GM12875 (cell line): ENCODE results near the gene PDS5B.

Source experiments
- H3K4me3 ChIP-seq: one replicate; pipeline ENCODE4 v1.5.1; 2011; ENCODE audit warnings: low read depth, low read length, control low read depth
- TF ChIP-seq, protein P1 (sequence below): IDR thresholded peaks from 2 replicates; pipeline ENCODE4 v1.5.1; 2011; ENCODE audit warnings: low read depth, mild to moderate bottlenecking, control low read depth, inconsistent platforms, low read length, moderate library complexity, borderline replicate concordance; ENCODE audit not compliant: insufficient read depth

The PDS5B gene

DNA sequence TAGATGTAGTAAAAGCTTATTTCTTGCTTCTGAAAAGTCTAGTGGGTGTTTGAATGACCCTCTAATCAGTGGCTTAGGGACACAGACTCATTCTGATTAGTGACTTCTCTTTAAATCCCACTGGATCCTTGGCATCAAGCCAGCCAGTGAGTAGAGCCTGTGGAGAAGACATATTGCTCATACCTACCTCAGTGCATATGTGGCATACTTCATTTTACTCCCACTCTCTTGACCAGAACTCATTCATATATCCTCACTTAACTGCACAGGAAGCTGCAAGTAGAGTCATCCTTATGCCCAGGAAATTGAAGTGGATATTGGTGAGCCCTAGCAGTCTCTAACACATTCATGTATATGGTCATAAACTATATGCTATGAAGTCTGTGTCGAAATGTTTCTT lies 148.3 kb downstream of the PDS5B start:
- no peak overlapping the region for H3K4me3 ChIP-seq
- TF ChIP-seq, protein P1, sequence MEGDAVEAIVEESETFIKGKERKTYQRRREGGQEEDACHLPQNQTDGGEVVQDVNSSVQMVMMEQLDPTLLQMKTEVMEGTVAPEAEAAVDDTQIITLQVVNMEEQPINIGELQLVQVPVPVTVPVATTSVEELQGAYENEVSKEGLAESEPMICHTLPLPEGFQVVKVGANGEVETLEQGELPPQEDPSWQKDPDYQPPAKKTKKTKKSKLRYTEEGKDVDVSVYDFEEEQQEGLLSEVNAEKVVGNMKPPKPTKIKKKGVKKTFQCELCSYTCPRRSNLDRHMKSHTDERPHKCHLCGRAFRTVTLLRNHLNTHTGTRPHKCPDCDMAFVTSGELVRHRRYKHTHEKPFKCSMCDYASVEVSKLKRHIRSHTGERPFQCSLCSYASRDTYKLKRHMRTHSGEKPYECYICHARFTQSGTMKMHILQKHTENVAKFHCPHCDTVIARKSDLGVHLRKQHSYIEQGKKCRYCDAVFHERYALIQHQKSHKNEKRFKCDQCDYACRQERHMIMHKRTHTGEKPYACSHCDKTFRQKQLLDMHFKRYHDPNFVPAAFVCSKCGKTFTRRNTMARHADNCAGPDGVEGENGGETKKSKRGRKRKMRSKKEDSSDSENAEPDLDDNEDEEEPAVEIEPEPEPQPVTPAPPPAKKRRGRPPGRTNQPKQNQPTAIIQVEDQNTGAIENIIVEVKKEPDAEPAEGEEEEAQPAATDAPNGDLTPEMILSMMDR, result no peak

DNA sequence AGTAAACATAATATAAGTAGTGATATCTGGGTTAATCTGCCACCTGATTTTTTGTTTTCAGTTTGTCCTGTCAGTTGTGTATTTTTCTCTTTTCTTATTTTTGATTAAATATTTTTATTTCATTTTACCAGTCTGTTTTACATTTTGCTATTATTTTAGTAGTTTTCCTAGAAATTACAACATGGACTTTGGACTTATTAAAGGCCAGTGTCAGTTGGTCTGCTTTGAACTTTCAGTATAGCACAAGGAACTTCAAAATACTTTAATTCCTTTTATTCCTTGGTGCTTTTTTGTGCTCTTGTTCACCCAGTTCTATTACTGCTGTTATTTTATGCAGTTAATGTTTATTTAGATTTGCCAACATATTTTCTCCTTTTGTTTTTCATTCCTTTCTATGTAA lies 149.6 kb downstream of the PDS5B start:
- TF ChIP-seq, protein P1, result no peak
- no peak overlapping the region for H3K4me3 ChIP-seq

DNA sequence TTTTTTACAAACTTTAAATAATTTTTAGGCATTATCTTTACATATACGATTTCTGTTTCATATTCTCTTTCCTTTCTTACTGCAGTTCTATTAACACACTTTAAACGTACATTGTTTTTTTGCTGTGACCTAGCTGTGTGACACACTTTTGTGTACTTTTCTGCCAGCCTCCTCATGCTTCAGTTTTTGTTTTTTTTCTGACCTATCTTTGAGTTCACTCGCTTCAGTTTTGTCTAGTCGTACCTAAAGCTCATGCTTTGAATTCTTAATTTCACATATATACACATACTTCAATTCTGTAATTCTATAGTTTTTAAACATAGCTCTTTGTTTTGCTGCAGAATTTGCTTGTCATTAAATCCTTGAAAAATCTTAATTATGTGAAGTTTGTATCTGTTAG lies 150.4 kb downstream of the PDS5B start:
- H3K4me3 ChIP-seq, result no peak overlapping the region
- TF ChIP-seq, protein P1, result no peak

DNA sequence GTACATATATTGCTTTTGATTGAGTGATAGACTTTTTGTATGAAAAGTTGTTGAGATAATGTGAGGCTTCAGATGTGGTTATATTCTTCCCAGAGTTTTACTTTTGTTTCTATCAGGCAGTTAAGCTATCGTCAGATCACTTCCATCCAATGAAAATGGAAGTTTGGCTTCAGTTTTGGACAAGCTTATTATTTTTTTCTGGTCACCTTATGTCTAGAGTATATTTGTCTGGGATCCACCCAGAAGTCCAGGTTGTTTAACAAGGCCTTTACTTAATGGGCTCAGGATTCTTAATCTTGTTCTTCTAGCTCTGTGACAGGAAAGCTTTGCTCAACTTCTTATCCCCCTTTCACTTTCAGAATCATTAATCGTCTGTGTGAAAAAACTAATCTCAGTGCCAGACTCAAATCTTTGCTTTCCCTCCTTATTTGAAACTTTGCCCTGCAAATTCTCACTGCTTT lies 150.9 kb downstream of the PDS5B start:
- H3K4me3 ChIP-seq, result no peak overlapping the region
- TF ChIP-seq, protein P1, result no peak

DNA sequence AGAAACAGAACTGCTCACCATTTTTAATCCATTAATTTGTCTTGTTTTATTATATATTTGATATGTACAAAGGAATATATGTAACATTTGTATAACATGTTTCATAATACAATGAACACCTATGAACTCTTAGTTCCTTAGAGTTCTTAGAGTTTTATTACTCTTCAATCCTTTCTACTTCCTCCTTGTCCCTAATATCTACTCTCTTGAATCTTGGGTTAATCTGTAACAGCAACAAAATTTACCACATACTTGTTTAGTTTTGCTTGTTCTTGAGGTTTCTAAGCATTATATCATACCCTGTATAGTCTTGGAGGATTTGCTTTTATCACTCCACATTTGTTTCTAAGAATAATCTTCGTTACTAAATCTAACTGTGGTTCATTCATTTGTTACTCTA lies 151.4 kb downstream of the PDS5B start:
- H3K4me3 ChIP-seq, result no peak overlapping the region

DNA sequence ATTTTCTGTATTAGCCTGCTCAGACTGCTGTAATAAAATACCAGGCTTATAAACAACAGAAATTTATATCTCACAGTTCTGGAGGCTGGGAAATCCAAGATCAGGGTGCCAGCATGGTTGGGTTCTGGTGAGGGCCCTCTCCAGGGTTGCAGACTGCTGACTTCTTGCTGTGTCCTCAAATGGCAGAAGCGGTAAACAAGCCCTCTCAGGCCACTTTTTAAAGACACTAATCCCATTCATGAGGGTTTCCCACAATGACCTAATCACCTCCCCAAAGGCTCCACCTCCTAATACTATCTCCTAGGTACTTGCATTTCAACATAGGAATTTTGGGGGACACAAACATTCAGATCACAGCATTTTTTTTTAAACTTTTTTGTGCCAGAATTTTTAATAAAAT lies 159.3 kb downstream of the PDS5B start:
- TF ChIP-seq, protein P1, result no peak
- no peak overlapping the region for H3K4me3 ChIP-seq

More for the DNA sequence above, 151.4 kb downstream of the PDS5B start:
- TF ChIP-seq, protein P1, result no peak

DNA sequence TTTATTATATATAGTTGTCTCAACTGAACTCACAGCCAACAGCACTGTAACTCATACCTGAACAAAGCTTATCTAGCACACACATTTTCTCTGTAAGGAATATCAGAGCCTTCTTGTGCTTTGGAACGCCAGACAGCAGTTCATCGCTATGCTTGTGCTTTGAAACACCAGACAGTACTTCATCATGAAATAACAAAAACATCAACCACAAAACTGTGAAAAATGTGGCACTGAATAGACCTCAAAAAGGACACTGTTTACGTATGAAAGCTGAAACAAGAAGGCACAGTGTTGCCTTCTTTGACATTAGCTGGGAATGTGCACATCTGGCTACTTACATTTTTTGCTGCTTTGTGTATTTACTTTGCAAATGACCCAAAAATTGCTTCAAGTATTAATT lies 160.2 kb downstream of the PDS5B start:
- TF ChIP-seq, protein P1, result no peak
- H3K4me3 ChIP-seq, result no peak overlapping the region
